Left cardiac atrium (tissue), 4 donors: ENCODE results near the gene TEX264. TPM values are rescaled to one million over a fixed set of nuclear protein-coding genes. Genes with fewer than 3 reads are reported as not detected.

Experiments used
- ATAC-seq, 2 donors: fragments of 200-7000 bp; cut with Tn5 transposase; one replicate each; pipeline ENCODE4 v1.9.1; 2020; ENCODE audit warnings: mild to moderate bottlenecking in 2 of 2, moderate library complexity in 2 of 2
- DNase-seq: peaks from one replicate; pipeline ENCODE4 v3.0.0-alpha.2; 2020
- intact Hi-C, 2 donors: fragments of 100-400 bp; cut with DNase I; formaldehyde crosslinking; loops; one replicate each; pipeline versions ENCODE4 v1.14.1 to v1.15.1; 2022 to 2023
- total RNA-seq, 2 donors: library from RNA; stranded (reverse); fragmentation: NEBNext Ultra II Directional; extraction: Animal tissue kit (Norgen Biotek cat#: 25700); gene quantifications; one replicate each; pipeline ENCODE4 v1.2.1, GENCODE V29; 2021
- donor health status: DM: no; HTN: yes; CAD: no.
- donor health status: DM: no; HTN: yes; CAD: no; lungs with severe emphysema.
- donor health status: DM: yes; HTN: yes; CAD: no.
- donor health status: Dilated cardiomyopathy.

The TEX264 gene
- total RNA-seq, 2 donors from 2014 or later = 44.1 TPM

GRCh38 chr3:51671734-51672475, 853 bp downstream of the TEX264 start:
- intact Hi-C loops = no loop called here
- peak; percentile 83 for DNase-seq
- peak; percentile 79 to 82 for ATAC-seq

GRCh38 chr3:51673181-51673801, 2.2 kb downstream of the TEX264 start:
- no peak for DNase-seq
- ATAC-seq = no peak
- intact Hi-C loops = no loop called here

DNA sequence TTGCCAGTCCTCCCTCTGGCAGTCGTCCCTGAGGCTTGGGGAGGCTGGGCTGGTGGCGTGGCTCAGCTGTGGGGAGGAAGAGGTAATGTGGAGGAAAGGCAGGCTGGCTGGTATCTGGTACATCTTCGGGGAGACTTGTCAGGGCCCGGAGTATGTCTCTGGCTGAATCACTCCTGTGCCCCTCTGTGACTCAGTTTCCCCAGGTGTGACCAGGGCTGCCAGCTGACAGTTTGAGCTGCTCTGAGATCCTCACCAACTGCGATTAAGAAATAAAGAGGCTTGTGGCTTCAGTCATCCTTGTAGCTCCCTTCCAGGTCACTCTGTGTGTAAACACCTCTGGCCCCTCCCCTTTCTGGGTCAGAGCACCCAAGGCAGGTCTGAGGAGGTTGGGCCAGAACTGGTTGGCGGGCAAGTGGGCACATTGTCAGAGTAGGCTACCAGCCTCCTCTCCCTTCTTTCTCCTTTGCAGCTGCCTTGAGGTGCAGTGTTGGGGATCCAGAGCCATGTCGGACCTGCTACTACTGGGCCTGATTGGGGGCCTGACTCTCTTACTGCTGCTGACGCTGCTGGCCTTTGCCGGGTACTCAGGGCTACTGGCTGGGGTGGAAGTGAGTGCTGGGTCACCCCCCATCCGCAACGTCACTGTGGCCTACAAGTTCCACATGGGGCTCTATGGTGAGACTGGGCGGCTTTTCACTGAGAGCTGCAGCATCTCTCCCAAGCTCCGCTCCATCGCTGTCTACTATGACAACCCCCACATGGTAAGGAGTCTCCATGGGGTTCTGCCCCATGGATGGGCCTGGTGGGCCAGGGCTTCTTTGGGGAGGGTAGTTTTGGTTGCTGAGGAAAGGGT, 3.0 kb downstream of the TEX264 start:
- no peak for DNase-seq
- ATAC-seq = no peak
- intact Hi-C loops = no loop called here

DNA sequence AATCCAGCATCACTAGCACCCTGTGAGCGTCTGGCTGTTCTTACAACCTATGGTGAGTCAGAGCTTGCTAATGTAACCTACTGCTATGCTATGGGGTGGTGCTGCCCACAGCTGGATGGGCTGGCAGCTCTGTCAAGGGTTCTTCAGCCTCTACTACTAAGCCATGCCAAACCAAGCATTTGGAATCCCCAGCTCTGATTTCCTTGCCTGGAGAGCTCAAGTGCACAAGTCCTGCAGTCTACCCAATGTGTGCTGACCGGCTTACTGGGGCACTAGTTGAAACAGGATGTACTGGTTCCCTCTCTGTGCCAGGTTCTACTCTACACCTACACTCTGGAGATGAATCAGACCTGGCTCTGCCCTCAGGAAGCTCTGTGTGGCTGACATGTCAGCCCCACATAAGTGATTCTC, 4.2 kb downstream of the TEX264 start:
- no peak for ATAC-seq
- DNase-seq = no peak
- intact Hi-C loops = no loop called here

- ATAC-seq = no peak
- no peak for DNase-seq
- intact Hi-C loops = no loop called here
Measured at GRCh38 chr3:51676102-51676640, 5.1 kb downstream of the TEX264 start.

GRCh38 chr3:51677358-51677757, 6.3 kb downstream of the TEX264 start:
- intact Hi-C loops = no loop called here
- ATAC-seq (no peak), DNase-seq (no peak)

DNA sequence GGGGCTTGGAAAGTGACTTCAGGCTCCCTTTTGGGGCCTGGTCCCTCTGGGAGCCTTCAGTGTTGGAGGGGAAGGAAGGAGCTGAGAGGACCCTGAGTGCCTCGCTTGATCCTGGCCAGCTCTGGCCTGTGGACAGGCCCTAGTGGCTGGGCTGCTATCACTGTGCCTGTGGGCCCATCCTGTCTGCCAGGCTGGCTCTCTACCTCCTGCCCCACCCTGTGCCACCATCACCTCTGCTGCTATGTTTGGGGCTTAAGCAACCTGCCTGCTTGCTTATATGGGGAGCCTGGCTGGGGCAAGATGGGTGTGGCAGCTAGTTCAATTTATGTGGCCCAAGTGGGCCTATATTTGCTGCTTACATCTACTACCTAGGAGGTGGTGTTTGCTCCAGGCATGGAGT, 7.1 kb downstream of the TEX264 start:
- DNase-seq (no peak), ATAC-seq (no peak)
- intact Hi-C loops = no loop called here

GRCh38 chr3:51678641-51679040, 7.6 kb downstream of the TEX264 start:
- intact Hi-C loops = no loop called here
- ATAC-seq (no peak), DNase-seq (no peak)

GRCh38 chr3:51679318-51679717, 8.3 kb downstream of the TEX264 start:
- DNase-seq (no peak), ATAC-seq (no peak)
- intact Hi-C loops = no loop called here

DNA sequence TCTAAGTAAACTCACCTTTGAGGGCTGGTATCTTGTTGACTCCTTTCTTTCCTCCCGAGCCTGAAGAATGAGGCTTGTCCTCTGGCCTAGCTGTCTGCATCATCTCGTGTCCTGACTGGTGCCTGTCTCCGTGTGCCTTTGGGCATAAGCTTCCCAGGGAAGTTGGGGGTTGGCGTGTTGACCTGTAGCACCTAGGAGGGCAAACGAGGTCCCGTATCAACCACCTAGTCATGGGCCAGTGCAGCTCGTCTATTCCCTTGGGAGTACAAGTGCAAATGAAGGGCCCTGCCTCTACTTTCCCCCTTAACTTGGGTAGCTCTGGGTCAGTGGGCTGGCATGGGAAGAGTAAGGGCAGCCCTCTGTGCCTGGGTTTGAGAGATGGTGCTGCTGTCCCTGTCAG, 8.7 kb downstream of the TEX264 start:
- intact Hi-C loops = no loop called here
- ATAC-seq = no peak
- DNase-seq = no peak

- no peak for DNase-seq
- ATAC-seq = no peak
- intact Hi-C loops = no loop called here
Measured at GRCh38 chr3:51680196-51680595, 9.1 kb downstream of the TEX264 start.

DNA sequence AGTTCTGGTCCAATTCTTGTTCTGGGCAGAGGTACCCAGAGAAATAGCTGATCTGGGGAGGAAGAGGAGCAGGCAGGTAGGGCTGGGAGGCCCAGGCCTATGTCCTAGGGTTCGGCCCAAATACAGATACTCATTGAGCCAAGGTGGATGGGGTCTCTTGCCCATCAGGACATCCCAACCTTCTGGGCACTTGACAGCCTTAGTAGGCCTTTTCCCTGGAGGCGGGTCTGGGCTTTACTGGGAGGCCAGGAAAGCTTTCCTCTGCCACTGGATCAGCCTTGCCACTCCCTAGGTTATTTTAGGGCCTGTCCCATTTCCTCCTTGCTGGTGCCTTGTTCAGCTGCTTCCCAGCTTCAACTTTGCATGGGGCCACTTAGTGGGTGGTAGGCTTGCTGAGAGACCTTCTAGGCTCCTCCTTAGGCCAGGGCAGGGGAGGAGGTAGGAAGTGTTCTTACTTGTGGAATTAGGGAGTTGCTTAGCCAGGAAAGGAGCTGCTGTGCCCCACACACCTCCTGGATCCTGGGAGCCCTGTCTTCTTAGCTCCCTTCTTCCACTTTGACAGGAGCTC, 9.7 kb downstream of the TEX264 start:
- intact Hi-C loops = no loop called here
- ATAC-seq = no peak
- DNase-seq = peak; percentile 2

DNA sequence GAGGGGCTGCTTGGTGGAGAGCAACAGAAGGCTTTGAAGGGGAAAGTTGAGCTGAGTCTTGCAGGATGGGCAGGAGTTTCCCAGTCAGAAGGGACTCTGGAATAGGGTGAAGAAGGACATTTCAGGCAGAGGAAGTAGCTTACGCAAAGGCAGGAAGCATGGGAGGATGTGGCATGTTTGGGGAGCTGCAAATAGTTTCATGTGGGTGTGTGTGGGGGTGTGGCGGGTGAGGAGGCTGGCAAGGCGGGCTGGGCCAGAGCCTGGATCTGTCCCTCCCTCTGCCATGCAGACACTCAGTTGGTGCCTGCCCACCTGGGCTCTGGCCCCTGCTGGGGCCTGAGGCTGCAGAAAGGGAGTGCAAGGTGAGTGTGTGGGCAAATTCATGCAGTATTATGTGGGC, 10.4 kb downstream of the TEX264 start:
- ATAC-seq = peak in 1 of 2 donors; percentile 64

GRCh38 chr3:51682079-51682478, 11.0 kb downstream of the TEX264 start:
- DNase-seq (peak; percentile 71), ATAC-seq (peak; percentile 85 to 88)
- intact Hi-C loops = loop anchor here in 1 of 2 donors (2.0 kb wide), 1 partner anchor 181 kb away; the partner anchor contains the start of gene DCAF1

More for the DNA sequence above, 10.4 kb downstream of the TEX264 start:
- DNase-seq = peak; percentile 57
- intact Hi-C loops = no loop called here

- ATAC-seq (no peak), DNase-seq (no peak)
- intact Hi-C loops = loop anchor here in 1 of 2 donors (2.0 kb wide), 1 partner anchor 182 kb away; the partner anchor contains the start of gene DCAF1
Measured at GRCh38 chr3:51682526-51682925, 11.5 kb downstream of the TEX264 start.

- DNase-seq (no peak), ATAC-seq (no peak)
- intact Hi-C loops = loop anchor here in 1 of 2 donors (2.0 kb wide), 1 partner anchor 183 kb away; the partner anchor contains the start of gene DCAF1
Measured at GRCh38 chr3:51683566-51683965, 12.5 kb downstream of the TEX264 start.

DNA sequence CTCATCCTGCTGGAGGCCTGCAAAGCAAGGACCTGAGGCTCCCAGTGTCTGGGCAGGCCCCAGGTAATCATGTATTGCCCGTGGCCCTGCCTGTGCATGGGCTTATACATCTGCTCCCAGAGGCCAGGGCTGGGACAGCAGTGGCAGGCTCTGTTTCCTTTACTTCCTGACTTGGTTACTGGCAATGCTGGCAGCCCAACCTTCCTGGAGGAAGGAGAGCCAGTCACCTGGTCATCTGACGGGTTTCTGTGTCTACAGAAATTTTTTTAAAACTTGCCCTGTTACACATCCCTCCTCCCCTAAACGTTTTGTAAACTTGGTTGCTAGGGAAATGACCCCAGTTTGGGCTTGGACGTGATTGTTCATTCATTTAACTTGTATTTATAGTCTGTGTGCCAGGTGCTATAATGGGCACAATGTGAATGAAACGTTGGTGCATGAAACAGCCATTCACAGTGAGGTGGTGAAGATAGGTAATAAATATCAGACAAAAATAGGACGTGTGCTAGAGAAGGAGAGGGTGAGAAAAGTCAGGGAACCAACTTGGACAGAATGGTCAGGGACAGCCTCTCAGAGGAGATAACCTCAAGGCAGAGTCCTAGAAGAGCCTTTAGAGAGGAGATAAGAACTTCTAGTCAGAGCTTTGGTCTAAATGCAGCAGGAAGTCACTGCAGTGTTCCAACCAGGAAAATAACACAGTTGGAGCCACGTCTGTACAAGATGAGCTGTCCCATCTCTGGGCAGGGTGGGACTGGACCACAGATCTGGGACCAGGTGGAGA, 14.1 kb downstream of the TEX264 start:
- DNase-seq = no peak
- intact Hi-C loops = no loop called here
- ATAC-seq = peak in 1 of 2 donors; percentile 2

DNA sequence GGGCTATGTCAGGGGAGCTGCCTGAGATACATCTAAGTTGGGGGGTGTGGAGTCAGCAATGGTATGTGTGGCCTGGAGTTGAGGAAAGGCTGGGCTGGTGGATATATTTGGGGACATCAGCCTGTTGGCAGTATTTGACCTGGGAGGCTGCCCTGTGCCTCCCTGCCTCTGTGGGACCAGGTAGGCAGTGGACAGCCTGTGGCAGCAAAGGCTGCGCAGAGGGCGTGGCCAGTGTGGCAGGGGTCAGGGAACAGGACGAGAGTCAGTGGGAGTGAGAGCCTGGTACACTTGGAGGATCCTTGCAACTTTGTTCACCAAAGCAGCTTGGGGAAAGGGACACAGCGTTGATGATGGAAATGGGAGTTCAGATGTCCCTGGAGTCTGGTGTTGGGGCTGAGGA, 15.0 kb downstream of the TEX264 start:
- intact Hi-C loops = no loop called here
- no peak for DNase-seq
- no peak for ATAC-seq
